A549 (cell line): ENCODE results near the gene SUSD1. TPM values are rescaled to one million over a fixed set of nuclear protein-coding genes. Genes with fewer than 3 reads are reported as not detected.

ENCODE experiments used
- ATAC-seq, 2 experiments: fragments of 200-7000 bp in 1 of 2; fragments of >200 bp in 1 of 2; cut with Nextera tagmentation in 1 of 2; cut with Tn5 transposase in 1 of 2; 3 replicates each; pipeline versions ENCODE4 v1.8.0 to v1.9.1; 2018 to 2020; ENCODE audit warnings: mild to moderate bottlenecking in 1 of 2, moderate library complexity in 1 of 2
- CTCF ChIA-PET: fragments of 300-600 bp; sonication (Branson Sonifier 250); formaldehyde crosslinking; extraction: SDS; loops from one replicate; lab custom pipeline; 2021; ENCODE audit warnings: antibody characterized with exemption, inconsistent platforms; lab: Yijun Ruan, JAX
- POLR2A ChIA-PET: fragments of 350-600 bp; formaldehyde crosslinking; extraction: SDS; loops from one replicate; lab custom pipeline; 2021; ENCODE audit warnings: antibody characterized with exemption, inconsistent platforms; lab: Yijun Ruan, JAX
- DNase-seq, 2 experiments: peaks; one replicate each; pipeline versions ENCODE4 v3.0.0 to v3.0.0-alpha.2; 2011 to 2016; ENCODE audit warnings: low read depth in 1 of 2, low spot score in 1 of 2
- FAIRE-seq: peaks from 2 replicates; lab custom pipeline; 2011; peaks lifted over from hg19 to GRCh38; lab: Jason Lieb, UNC
- H3K27ac ChIP-seq, 2 experiments: fragments of >200 bp; sonication (Bioruptor Twin); formaldehyde crosslinking; 3 replicates each; pipeline ENCODE4 v1.5.1; 2016 to 2017
- H3K4me1 ChIP-seq: fragments of >200 bp; sonication (Bioruptor Twin); formaldehyde crosslinking; 3 replicates; pipeline ENCODE4 v1.6.1; 2016
- H3K4me2 ChIP-seq: fragments of >200 bp; sonication (Bioruptor Twin); formaldehyde crosslinking; 3 replicates; pipeline ENCODE4 v1.6.1; 2016
- H3K4me3 ChIP-seq: fragments of >200 bp; sonication (Bioruptor Twin); formaldehyde crosslinking; 3 replicates; pipeline ENCODE4 v1.5.1; 2016
- H3K9me3 ChIP-seq: fragments of >200 bp; sonication (Bioruptor Twin); formaldehyde crosslinking; 3 replicates; pipeline ENCODE4 v1.6.1; 2016
- CEBPB ChIP-seq, 2 experiments: fragments of >200 bp in 1 of 2; sonication (Bioruptor Twin) in 1 of 2; formaldehyde crosslinking in 1 of 2; IDR thresholded peaks; 2 replicates each; pipeline ENCODE4 v1.6.1; 2012 to 2016
- EP300 ChIP-seq, 2 experiments: fragments of >200 bp; sonication (Bioruptor Twin); formaldehyde crosslinking; IDR thresholded peaks; 2 replicates in 1 of 2; 3 replicates in 1 of 2; pipeline ENCODE4 v1.6.1; 2016 to 2017
- FOSB ChIP-seq: fragments of 250-450 bp; sonication (Bioruptor Pico); IDR thresholded peaks from 2 replicates; pipeline ENCODE4 v1.5.0; 2020; ENCODE audit warnings: mild to moderate bottlenecking, moderate library complexity
- FOSL2 ChIP-seq, 2 experiments: fragments of 450-650 bp in 1 of 2; fragments of >200 bp in 1 of 2; sonication (Bioruptor Twin) in 1 of 2; formaldehyde crosslinking; IDR thresholded peaks; 2 replicates each; pipeline versions ENCODE4 v1.5.0 to v1.6.1; 2016 to 2020; ENCODE audit warnings: mild to moderate bottlenecking in 1 of 2, moderate library complexity in 1 of 2
- FOXS1 ChIP-seq: fragments of 250-450 bp; sonication (Bioruptor Pico); IDR thresholded peaks from 2 replicates; pipeline ENCODE4 v1.5.0; 2020; ENCODE audit warnings: mild to moderate bottlenecking, moderate library complexity
- GATA3 ChIP-seq: IDR thresholded peaks from 2 replicates; pipeline ENCODE4 v1.6.1; 2012; ENCODE audit warnings: borderline replicate concordance
- HDAC2 ChIP-seq: fragments of 200-600 bp; sonication (generic); IDR thresholded peaks from 2 replicates; pipeline ENCODE4 v1.6.1; 2016
- HEYL ChIP-seq: fragments of 250-450 bp; sonication (Bioruptor Pico); IDR thresholded peaks from 2 replicates; pipeline ENCODE4 v1.8.0; 2021; ENCODE audit warnings: mild to moderate bottlenecking, moderate library complexity
- HOXA7 ChIP-seq: fragments of 250-450 bp; sonication (Bioruptor Pico); IDR thresholded peaks from 2 replicates; pipeline ENCODE4 v1.5.0; 2020; ENCODE audit warnings: mild to moderate bottlenecking, moderate library complexity
- HOXB5 ChIP-seq: fragments of 250-450 bp; sonication (Bioruptor Pico); IDR thresholded peaks from 2 replicates; pipeline ENCODE4 v1.5.0; 2020; ENCODE audit warnings: mild to moderate bottlenecking, moderate library complexity
- JUN ChIP-seq, 2 experiments: fragments of >200 bp; sonication (Bioruptor Twin); formaldehyde crosslinking; IDR thresholded peaks; 2 replicates in 1 of 2; 3 replicates in 1 of 2; pipeline ENCODE4 v1.6.1; 2016 to 2017
- JUNB ChIP-seq: fragments of >200 bp; sonication (Bioruptor Twin); formaldehyde crosslinking; IDR thresholded peaks from 2 replicates; pipeline ENCODE4 v1.6.1; 2016
- KDM1A ChIP-seq: fragments of 200-600 bp; sonication (generic); IDR thresholded peaks from 2 replicates; pipeline ENCODE4 v1.6.1; 2016; ENCODE audit warnings: low read depth, mild to moderate bottlenecking
- MAX ChIP-seq: IDR thresholded peaks from 2 replicates; pipeline ENCODE4 v1.6.1; 2012
- MAZ ChIP-seq: fragments of 150-350 bp; IDR thresholded peaks from 2 replicates; pipeline ENCODE4 v1.6.1; 2014; ENCODE audit warnings: antibody characterized with exemption, low read depth, low read length, borderline replicate concordance
- NFE2L2 ChIP-seq: fragments of 150-350 bp; conservative IDR thresholded peaks from 2 replicates; pipeline ENCODE4 v1.6.1; 2014; ENCODE audit warnings: low read length
- PBX3 ChIP-seq: IDR thresholded peaks from 2 replicates; pipeline ENCODE4 v1.6.1; 2012
- POLR2A ChIP-seq: IDR thresholded peaks from 2 replicates; pipeline ENCODE4 v1.6.1; 2012; ENCODE audit warnings: mild to moderate bottlenecking, low read length
- POLR2AphosphoS2 ChIP-seq: conservative IDR thresholded peaks from 2 replicates; pipeline ENCODE4 v1.6.1; 2012; ENCODE audit warnings: low read length, improper control_type of control experiment, inconsistent platforms
- RARB ChIP-seq: fragments of 250-450 bp; sonication (Bioruptor Pico); IDR thresholded peaks from 2 replicates; pipeline ENCODE4 v1.8.0; 2021; ENCODE audit warnings: mild to moderate bottlenecking, moderate library complexity
- RCOR1 ChIP-seq: fragments of 150-350 bp; IDR thresholded peaks from 2 replicates; pipeline ENCODE4 v1.6.1; 2014; ENCODE audit warnings: antibody characterized with exemption, low read length, low read depth
- RFX5 ChIP-seq: fragments of 450-650 bp; IDR thresholded peaks from 2 replicates; pipeline ENCODE4 v1.7.1; 2014; ENCODE audit warnings: antibody characterized with exemption, mild to moderate bottlenecking, moderate library complexity
- SMC3 ChIP-seq: fragments of >200 bp; sonication (Bioruptor Twin); formaldehyde crosslinking; IDR thresholded peaks from 3 replicates; pipeline ENCODE4 v1.6.1; 2018; ENCODE audit warnings: inconsistent platforms
- SREBF2 ChIP-seq: fragments of 450-650 bp; IDR thresholded peaks from 2 replicates; pipeline ENCODE4 v1.6.1; 2014; ENCODE audit warnings: mild to moderate bottlenecking, moderate library complexity
- TFCP2L1 ChIP-seq: fragments of 250-450 bp; sonication (Bioruptor Pico); IDR thresholded peaks from 2 replicates; pipeline ENCODE4 v1.5.0; 2021; ENCODE audit warnings: mild to moderate bottlenecking
- TP53 ChIP-seq: fragments of 250-450 bp; sonication (Bioruptor Pico); IDR thresholded peaks from 2 replicates; pipeline ENCODE4 v1.5.0; 2021; ENCODE audit warnings: mild to moderate bottlenecking, moderate library complexity
- ZC3H11A ChIP-seq: fragments of 450-650 bp; IDR thresholded peaks from 2 replicates; pipeline ENCODE4 v1.6.1; 2014; ENCODE audit warnings: antibody characterized with exemption, mild to moderate bottlenecking
- ZSCAN20 ChIP-seq: fragments of 250-450 bp; sonication (Bioruptor Pico); IDR thresholded peaks from 2 replicates; pipeline ENCODE4 v1.8.0; 2022; ENCODE audit warnings: mild to moderate bottlenecking, moderate library complexity
- WGBS: methylation state at CpG from one replicate; pipeline ENCODE4 v1.1.6; 2017; ENCODE audit errors: missing lambda C conversion rate; 5-methylcytosine and 5-hydroxymethylcytosine counted together
- polyA plus RNA-seq, 4 experiments: library from polyadenylated mRNA; depleted of rRNA in 3 of 4; stranded (reverse); fragments of >200 nt; fragmentation: RNase III in 1 of 4; extraction: RNeasy Plus Mini Kit Qiagen cat#74134 plus additional on column Dnase treatment in 1 of 4; gene quantifications; 2 replicates in 3 of 4; 3 replicates in 1 of 4; pipeline ENCODE4 v1.2.3, GENCODE V29; 2011 to 2017
- TF ChIP-seq, protein P1 (sequence below): IDR thresholded peaks from 2 replicates; pipeline ENCODE4 v1.6.1; 2012; ENCODE audit warnings: low read depth, borderline replicate concordance
- TF ChIP-seq, protein P2 (sequence below): fragments of >200 bp; sonication (Bioruptor Twin); formaldehyde crosslinking; IDR thresholded peaks from 3 replicates; pipeline ENCODE4 v1.6.1; 2016
- TF ChIP-seq, protein P3 (sequence below): fragments of 250-450 bp; sonication (Bioruptor Pico); IDR thresholded peaks from 2 replicates; pipeline ENCODE4 v1.5.0; 2020; ENCODE audit warnings: low read depth, mild to moderate bottlenecking, moderate library complexity

The SUSD1 gene
- polyA plus RNA-seq, 2 of the 4 experiments (the other 2 are of a cell fraction) = 15.7 to 18.6 TPM

DNA sequence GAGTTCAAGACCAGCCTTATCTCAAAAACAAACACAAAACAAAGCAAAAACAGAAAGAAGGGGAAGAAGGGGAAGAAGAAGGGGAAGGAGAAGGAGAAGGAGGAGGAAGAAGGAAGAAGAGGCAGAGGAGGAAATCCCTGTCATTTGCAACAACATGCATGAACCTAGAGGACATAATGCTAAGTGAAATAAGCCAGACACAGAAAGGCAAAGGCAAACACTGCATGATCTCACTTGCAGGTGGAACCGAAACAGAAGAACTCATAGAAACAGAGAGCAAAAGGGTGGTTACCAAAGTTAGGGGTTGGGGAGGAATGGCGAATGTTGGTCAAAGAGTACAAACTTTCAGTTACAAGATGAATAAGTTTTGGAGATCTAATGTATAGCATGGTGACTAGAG, 143.1 kb downstream of the SUSD1 start:
- no peaks in the 10 kb centered on the region for H3K9me3 ChIP-seq
- ChIA-PET POLR2A (no interaction called here), CTCF (interaction anchor here (4.9 kb wide), 1 partner anchor 43 kb away, joined by 19 read pairs; no protein-coding TSS in a partner anchor)
- H3K27ac ChIP-seq = peak overlapping the region in 1 of 2 experiments; percentile 44; a peak in 3 of 6 replicates
- H3K4me3 ChIP-seq = no peak overlapping the region
- H3K4me2 ChIP-seq = no peak overlapping the region
- no peak for FAIRE-seq
- TF ChIP-seq HOXA7 (CRISPR knock-in tag) (no peak), MAX (no peak), HEYL (CRISPR knock-in tag) (no peak), EP300 (IDR thresholded peaks at IDR 0.05) (no peak), HDAC2 (no peak), NFE2L2 (no peak), POLR2AphosphoS2 (no peak), RFX5 (no peak), KDM1A (no peak), MAZ (no peak)
- ATAC-seq = no peak
- WGBS = 92% methylated on average over 2 of the region's 2 CpGs
- DNase-seq = no peak
- peaks cover 33% of the 10 kb centered on the region for H3K4me1 ChIP-seq

DNA sequence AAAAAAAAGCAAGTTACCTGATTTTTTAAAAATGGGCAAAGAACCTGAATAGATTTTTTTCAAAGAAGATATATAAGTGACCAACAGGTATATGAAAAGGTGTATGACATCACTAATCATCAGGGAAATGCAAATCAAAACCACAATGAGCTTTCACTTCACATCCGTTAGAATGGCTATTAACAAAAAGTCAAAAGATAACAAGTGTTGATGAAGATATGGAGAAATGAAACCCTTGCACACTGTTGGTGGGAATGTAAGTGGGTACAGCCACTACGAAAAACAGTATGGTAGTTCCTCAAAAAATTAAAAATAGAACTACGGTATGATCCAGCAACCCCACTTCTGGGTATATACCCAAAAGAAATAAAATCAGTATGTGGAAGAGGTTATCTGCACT, 143.7 kb downstream of the SUSD1 start:
- H3K4me3 ChIP-seq = no peak overlapping the region
- no peak for TF ChIP-seq KDM1A
- no peak for TF ChIP-seq TFCP2L1 (CRISPR knock-in tag)
- no peak for TF ChIP-seq ZSCAN20 (CRISPR knock-in tag)
- TF ChIP-seq NFE2L2 = no peak
- no peak for TF ChIP-seq SREBF2
- TF ChIP-seq HOXA7 (CRISPR knock-in tag) = no peak
- TF ChIP-seq HOXB5 (CRISPR knock-in tag) = no peak
- no peak for ATAC-seq
- 94% methylated on average over 3 of the region's 3 CpGs for WGBS
- H3K9me3 ChIP-seq = no peaks in the 10 kb centered on the region
- ChIA-PET POLR2A (no interaction called here), CTCF (interaction anchor here (0.6 to 1.3 kb wide), 2 partner anchors 10 to 271 kb away, joined by 3 to 4 read pairs; no protein-coding TSS in a partner anchor)
- FAIRE-seq = no peak
- no peak for DNase-seq
- peak overlapping the region in 1 of 2 experiments; percentile 44; a peak in 1 of 6 replicates for H3K27ac ChIP-seq
- no peak overlapping the region for H3K4me2 ChIP-seq
- peaks cover 32% of the 10 kb centered on the region for H3K4me1 ChIP-seq

- CTCF ChIA-PET = interaction anchor here (1.2 to 1.7 kb wide), 4 partner anchors 9 to 270 kb away, joined by 3 to 6 read pairs (median 4); no protein-coding TSS in a partner anchor
- Histone ChIP-seq H3K4me3 (no peak overlapping the region), H3K9me3 (no peaks in the 10 kb centered on the region), H3K4me1 (peaks cover 32% of the 10 kb centered on the region), H3K27ac (peak overlapping the region; percentile 33 to 58), H3K4me2 (peak overlapping the region; percentile 65)
- POLR2A ChIA-PET = interaction anchor here (0.6 to 1.5 kb wide), 3 partner anchors 12 to 134 kb away, joined by 4 to 8 read pairs (median 6); partner anchors contain the start of gene UGCG
- ATAC-seq (peak; percentile 74 to 94), FAIRE-seq (no peak), DNase-seq (peak; percentile 67 to 87)
- 14% methylated on average over 3 of the region's 3 CpGs for WGBS
- peak; percentile 75 for TF ChIP-seq MAX
- TF ChIP-seq FOSB (CRISPR knock-in tag) = no peak
- TF ChIP-seq ZC3H11A = no peak
- peak; percentile 16 to 79; a peak in 3 of 5 replicates for TF ChIP-seq EP300 (IDR thresholded peaks at IDR 0.05)
- peak; percentile 63 to 80; a peak in 2 of 4 replicates for TF ChIP-seq CEBPB (IDR thresholded peaks at IDR 0.05)
- no peak for TF ChIP-seq TP53 (CRISPR knock-in tag)
- TF ChIP-seq FOSL2 (IDR thresholded peaks at IDR 0.05) = peak; percentile 22; the same call in 1 of the 2 replicates
- peak; percentile 63 for TF ChIP-seq FOSL2 (CRISPR knock-in tag; IDR thresholded peaks at IDR 0.05)
- peak; percentile 94 for TF ChIP-seq GATA3
- TF ChIP-seq RARB (CRISPR knock-in tag) = peak; percentile 63; the same call in 1 of the 2 replicates
- no peak for TF ChIP-seq HEYL (CRISPR knock-in tag)
- TF ChIP-seq, protein P1, sequence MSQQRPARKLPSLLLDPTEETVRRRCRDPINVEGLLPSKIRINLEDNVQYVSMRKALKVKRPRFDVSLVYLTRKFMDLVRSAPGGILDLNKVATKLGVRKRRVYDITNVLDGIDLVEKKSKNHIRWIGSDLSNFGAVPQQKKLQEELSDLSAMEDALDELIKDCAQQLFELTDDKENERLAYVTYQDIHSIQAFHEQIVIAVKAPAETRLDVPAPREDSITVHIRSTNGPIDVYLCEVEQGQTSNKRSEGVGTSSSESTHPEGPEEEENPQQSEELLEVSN = no peak
- TF ChIP-seq HOXA7 (CRISPR knock-in tag) = no peak
- TF ChIP-seq, protein P2, sequence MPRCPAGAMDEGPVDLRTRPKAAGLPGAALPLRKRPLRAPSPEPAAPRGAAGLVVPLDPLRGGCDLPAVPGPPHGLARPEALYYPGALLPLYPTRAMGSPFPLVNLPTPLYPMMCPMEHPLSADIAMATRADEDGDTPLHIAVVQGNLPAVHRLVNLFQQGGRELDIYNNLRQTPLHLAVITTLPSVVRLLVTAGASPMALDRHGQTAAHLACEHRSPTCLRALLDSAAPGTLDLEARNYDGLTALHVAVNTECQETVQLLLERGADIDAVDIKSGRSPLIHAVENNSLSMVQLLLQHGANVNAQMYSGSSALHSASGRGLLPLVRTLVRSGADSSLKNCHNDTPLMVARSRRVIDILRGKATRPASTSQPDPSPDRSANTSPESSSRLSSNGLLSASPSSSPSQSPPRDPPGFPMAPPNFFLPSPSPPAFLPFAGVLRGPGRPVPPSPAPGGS = peak; percentile 83; the same call in 1 of the 3 replicates
- peak; percentile 91 for TF ChIP-seq HOXB5 (CRISPR knock-in tag)
- TF ChIP-seq POLR2A = no peak
- peak; percentile 89; the same call in 1 of the 2 replicates for TF ChIP-seq FOXS1 (CRISPR knock-in tag)
- TF ChIP-seq RFX5 = no peak
- TF ChIP-seq, protein P3, sequence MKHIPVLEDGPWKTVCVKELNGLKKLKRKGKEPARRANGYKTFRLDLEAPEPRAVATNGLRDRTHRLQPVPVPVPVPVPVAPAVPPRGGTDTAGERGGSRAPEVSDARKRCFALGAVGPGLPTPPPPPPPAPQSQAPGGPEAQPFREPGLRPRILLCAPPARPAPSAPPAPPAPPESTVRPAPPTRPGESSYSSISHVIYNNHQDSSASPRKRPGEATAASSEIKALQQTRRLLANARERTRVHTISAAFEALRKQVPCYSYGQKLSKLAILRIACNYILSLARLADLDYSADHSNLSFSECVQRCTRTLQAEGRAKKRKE (CRISPR knock-in tag) = peak; percentile 69; the same call in 1 of the 2 replicates
- TF ChIP-seq RCOR1 = no peak
- TF ChIP-seq JUNB = peak; percentile 47; the same call in 1 of the 2 replicates
- peak; percentile 33; the same call in 2 of the 3 replicates for TF ChIP-seq SMC3
- peak in 1 of 2 experiments; percentile 71; a peak in 2 of 5 replicates for TF ChIP-seq JUN (IDR thresholded peaks at IDR 0.05)
- TF ChIP-seq PBX3 = no peak
- no peak for TF ChIP-seq POLR2AphosphoS2
These were observed 145.1 kb downstream of the SUSD1 start for GRCh38 chr9:112029921-112030444.
